ENCODE results near the gene TRERF1. TPM values are rescaled to one million over a fixed set of nuclear protein-coding genes. Genes with fewer than 3 reads are reported as not detected.

Gene TRERF1
- total and polyA plus RNA-seq, 2 of the 8 experiments (the other 6 are each of a cell fraction or from before 2014, with no cell fraction given): 10.8 to 21.5 TPM

DNA sequence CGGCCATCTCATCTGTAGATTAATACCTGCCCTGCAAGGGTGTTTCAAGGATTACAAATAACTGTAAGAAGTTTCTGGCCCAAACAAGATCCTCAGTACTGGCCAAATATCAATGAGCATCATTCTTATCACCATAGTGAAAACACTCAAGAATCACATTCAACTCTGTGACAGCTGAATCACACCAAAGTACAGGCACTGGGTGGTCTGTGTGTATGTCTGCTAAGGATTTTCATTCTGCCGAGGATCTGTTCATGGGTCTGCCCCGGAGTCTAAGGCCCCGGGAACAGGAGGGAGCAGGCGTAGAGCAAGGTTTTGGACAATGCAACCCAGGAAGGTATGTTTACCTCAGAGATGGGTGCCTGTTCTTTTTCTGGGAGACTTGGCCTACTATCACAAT lies 110.5 kb downstream of the TRERF1 start:
- no peak for FAIRE-seq
- Histone ChIP-seq H3K14ac (ENCODE audit: insufficient read length) (no peak overlapping the region), H3K4ac (replicated peaks; ENCODE audit: insufficient read length, low read depth, low read length) (no peak overlapping the region), H3K9ac (replicated peaks in 1 of 4; ENCODE audit: extremely low read depth in 1 of 4, low read depth in 3 of 4, low read length in 3 of 4) (no peak overlapping the region), H4K20me1 (replicated peaks in 1 of 2; ENCODE audit: control insufficient read depth in 1 of 2, insufficient read depth in 2 of 2, low read length in 2 of 2) (peaks cover 2 to 6% of the 10 kb centered on the region in 2 experiments), H2BK12ac (ENCODE audit: low read depth, low read length) (no peak overlapping the region), H3K9me3 (ENCODE audit: insufficient read depth in 2 of 2, low read depth in 1 of 2, low read length in 1 of 2) (no peaks in the 10 kb centered on the region), H3K4me2 (ENCODE audit: insufficient read depth in 1 of 2, low read depth in 2 of 2, low read length in 2 of 2) (no peak overlapping the region), H2BK20ac (ENCODE audit: low read length) (no peak overlapping the region), H3K23me2 (ENCODE audit: low read depth, low read length) (no peaks in the 10 kb centered on the region), H3K36me3 (ENCODE audit: control insufficient read depth in 2 of 4, insufficient read depth in 4 of 4, low read length in 3 of 4) (0 out of 8 replicates have a peak, but pooled peaks cover 0 to 4% (median 0%) of the 10 kb centered on the region in 4 experiments), H2BK15ac (ENCODE audit: low read length) (no peak overlapping the region), H2BK5ac (ENCODE audit: low read depth, low read length) (no peak overlapping the region), H3K79me1 (ENCODE audit: low read depth, low read length) (peaks cover 27% of the 10 kb centered on the region), H3K79me2 (ENCODE audit: control insufficient read depth in 1 of 2, insufficient read depth in 2 of 2, low read length in 2 of 2) (peaks cover 0 to 50% of the 10 kb centered on the region in 2 experiments; a peak in 2 of 4 replicates), H3K27ac (ENCODE audit: low read depth, low read length) (no peak overlapping the region), H2AFZ (ENCODE audit: low read length) (no peak overlapping the region), H3K56ac (replicated peaks; ENCODE audit: insufficient read length, low read depth, low read length) (no peak overlapping the region), H2BK120ac (replicated peaks; ENCODE audit: low read depth, low read length) (no peak overlapping the region), H4K8ac (ENCODE audit: extremely low read depth, insufficient read depth, low read length) (no peak overlapping the region), H3K23ac (ENCODE audit: insufficient read length) (no peak overlapping the region), H3K4me3 (ENCODE audit: extremely low read depth in 1 of 4, insufficient read depth in 2 of 4, low read depth in 3 of 4, low read length in 4 of 4) (no peak overlapping the region), H4K5ac (ENCODE audit: insufficient read length, low read depth, low read length) (no peak overlapping the region), H4K91ac (replicated peaks; ENCODE audit: insufficient read length, low read length) (no peak overlapping the region), H3K18ac (ENCODE audit: extremely low read depth, low read length) (no peak overlapping the region), H3K27me3 (replicated peaks in 1 of 4; ENCODE audit: control insufficient read depth in 3 of 4, extremely low read depth in 1 of 4, insufficient read depth in 3 of 4, low read length in 3 of 4) (no peaks in the 10 kb centered on the region), H3K4me1 (replicated peaks in 1 of 4; ENCODE audit: control insufficient read depth in 3 of 4, insufficient read depth in 4 of 4, low read length in 3 of 4) (peaks cover 0 to 5% (median under 1%) of the 10 kb centered on the region in 4 experiments; a peak in 2 of 7 replicates), H2AK5ac (ENCODE audit: low read depth, low read length) (no peak overlapping the region)
- TF ChIP-seq EGR1 (IDR thresholded peaks at IDR 0.05; ENCODE audit: borderline replicate concordance, low read depth, low read length): no peak
- TF ChIP-seq POU5F1 (IDR thresholded peaks at IDR 0.05; ENCODE audit: low read depth, low read length): no peak
- TF ChIP-seq RAD21 (IDR thresholded peaks at IDR 0.05 in 1 of 2, conservative IDR thresholded peaks at IDR 0.05 in 1 of 2; ENCODE audit: low read depth in 2 of 2, low read length in 2 of 2): no peak
- no peak for TF ChIP-seq RBBP5 (IDR thresholded peaks at IDR 0.05; ENCODE audit: borderline replicate concordance, low read depth, low read length)
- WGBS, 2 experiments (ENCODE audit: extremely low coverage in 1 of 2, insufficient coverage in 1 of 2, insufficient read length in 1 of 2, insufficient replicate concordance in 2 of 2, low coverage in 1 of 2, low lambda C conversion rate in 2 of 2, missing lambda C conversion rate in 1 of 2): 95% methylated on average over 5 of the region's 5 CpGs; no CpG with 5 or more reads in 1 of the 2 experiments
- ChIA-PET CTCF (ENCODE audit: partially characterized antibody) (interaction anchor here (0.6 to 1.7 kb wide), 2 partner anchors 19 to 194 kb away, joined by 3 to 4 read pairs; no protein-coding TSS in a partner anchor), POLR2A (ENCODE audit: partially characterized antibody) (no interaction called here)
- DNase-seq (ENCODE audit: low read depth in 1 of 2, low spot score in 2 of 2): no peak

Measured in H1 (cell line).